T-helper 2 cell treated with Interferon-gamma antibody and Interleukin-4, amounts not matched to agents 5 μg/mL and 100 μg/mL, for 36 hours (primary cell): ENCODE results near the gene DNM3.

ENCODE experiments used
- DNase-seq: peaks from one replicate; pipeline ENCODE4 v3.0.0; 2021; ENCODE audit warnings: low spot score
- H3K27ac Mint-ChIP-seq: one replicate; pipeline ENCODE4 v1.8.0; 2021; ENCODE audit warnings: mild to moderate bottlenecking, mixed read lengths
- H3K27me3 Mint-ChIP-seq: one replicate; pipeline ENCODE4 v1.8.0; 2021; ENCODE audit warnings: low read depth, mixed read lengths
- H3K36me3 Mint-ChIP-seq: one replicate; pipeline ENCODE4 v1.8.0; 2021; ENCODE audit warnings: low read depth, mixed read lengths
- H3K4me1 Mint-ChIP-seq: one replicate; pipeline ENCODE4 v1.8.0; 2021; ENCODE audit warnings: low read depth, mixed read lengths
- H3K4me3 Mint-ChIP-seq: one replicate; pipeline ENCODE4 v1.8.0; 2022; ENCODE audit warnings: mild to moderate bottlenecking, moderate library complexity, mixed read lengths
- H3K9me3 Mint-ChIP-seq: one replicate; pipeline ENCODE4 v1.8.0; 2021; ENCODE audit warnings: mixed read lengths

The DNM3 gene

DNA sequence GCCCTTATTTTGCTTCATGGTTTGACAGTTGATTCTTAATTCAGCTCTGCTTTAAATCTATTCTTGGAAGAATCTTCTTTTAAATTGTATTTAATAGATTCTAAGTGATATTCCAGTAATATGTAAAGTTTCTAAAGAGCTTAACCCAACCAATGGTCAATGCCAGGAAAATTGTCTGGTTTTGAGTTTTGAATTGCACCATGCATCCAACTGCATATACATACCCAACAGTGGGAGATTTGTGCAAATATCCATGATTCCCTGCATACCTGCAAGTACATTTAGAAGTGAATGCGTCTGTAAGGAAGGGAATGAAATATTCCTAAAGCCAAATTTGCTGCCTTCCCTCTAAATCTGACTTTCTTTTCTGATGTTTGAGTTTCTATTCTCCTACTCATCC is 543.4 kb downstream of the DNM3 start:
- no peaks in the 10 kb centered on the region for H3K9me3 Mint-ChIP-seq

DNA sequence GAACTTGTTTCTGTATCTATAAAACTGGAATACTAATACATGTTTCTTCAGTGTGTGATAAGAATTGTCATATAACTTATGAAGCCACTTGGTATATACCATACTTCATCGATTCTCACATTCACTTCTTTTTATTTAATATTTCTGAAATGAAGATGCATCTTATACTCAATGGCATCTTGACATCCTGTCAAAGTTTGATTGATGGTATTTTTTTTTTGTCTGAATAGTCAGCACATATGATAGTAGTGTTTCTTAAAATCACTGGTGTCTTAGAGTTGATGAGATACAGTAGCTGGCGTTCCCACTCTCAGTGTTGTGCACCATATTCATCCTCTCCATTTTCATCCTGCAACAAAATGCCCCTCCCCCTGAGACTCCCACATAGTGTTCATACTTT is 544.7 kb downstream of the DNM3 start:
- no peak for DNase-seq
- Mint-ChIP-seq H3K9me3 (no peaks in the 10 kb centered on the region), H3K27ac (no peak overlapping the region), H3K27me3 (peaks cover 4% of the 10 kb centered on the region), H3K36me3 (no peaks in the 10 kb centered on the region), H3K4me3 (no peak overlapping the region), H3K4me1 (peaks cover 11% of the 10 kb centered on the region)

More for the DNA sequence above, 543.4 kb downstream of the DNM3 start:
- Mint-ChIP-seq H3K4me3 (no peak overlapping the region), H3K4me1 (peaks cover 18% of the 10 kb centered on the region), H3K27ac (no peak overlapping the region), H3K36me3 (no peaks in the 10 kb centered on the region), H3K27me3 (no peaks in the 10 kb centered on the region)
- no peak for DNase-seq

- no peak for DNase-seq
- H3K4me1 Mint-ChIP-seq: peaks cover 10% of the 10 kb centered on the region
- no peak overlapping the region for H3K27ac Mint-ChIP-seq
- no peaks in the 10 kb centered on the region for H3K36me3 Mint-ChIP-seq
- H3K27me3 Mint-ChIP-seq: peaks cover 9% of the 10 kb centered on the region
- H3K4me3 Mint-ChIP-seq: no peak overlapping the region
- H3K9me3 Mint-ChIP-seq: no peaks in the 10 kb centered on the region
Measured at GRCh38 chr1:172388490-172388889, 547.2 kb downstream of the DNM3 start.

DNA sequence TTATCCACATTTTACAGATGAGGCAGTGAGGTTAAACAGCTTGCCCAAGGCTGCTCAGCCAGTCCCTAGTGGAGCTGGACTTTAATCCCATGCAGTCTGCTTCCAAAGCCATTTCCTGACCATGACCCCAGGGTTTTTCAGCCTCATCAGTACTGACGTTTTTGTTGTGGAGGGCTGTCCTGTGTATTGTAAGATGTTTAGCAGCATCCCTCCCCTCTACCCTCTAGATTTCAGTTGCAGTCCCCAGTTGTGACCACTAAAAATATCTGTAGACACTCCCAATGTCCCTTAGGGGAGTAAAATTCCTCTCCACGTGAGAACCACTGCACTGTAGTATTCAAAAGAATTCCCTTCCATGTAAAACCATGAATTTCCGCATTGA is 549.0 kb downstream of the DNM3 start:
- Mint-ChIP-seq H3K9me3 (no peaks in the 10 kb centered on the region), H3K36me3 (peaks cover 7% of the 10 kb centered on the region), H3K27ac (no peak overlapping the region), H3K4me3 (no peak overlapping the region), H3K27me3 (peaks cover 9% of the 10 kb centered on the region), H3K4me1 (peaks cover 25% of the 10 kb centered on the region)
- no peak for DNase-seq

DNA sequence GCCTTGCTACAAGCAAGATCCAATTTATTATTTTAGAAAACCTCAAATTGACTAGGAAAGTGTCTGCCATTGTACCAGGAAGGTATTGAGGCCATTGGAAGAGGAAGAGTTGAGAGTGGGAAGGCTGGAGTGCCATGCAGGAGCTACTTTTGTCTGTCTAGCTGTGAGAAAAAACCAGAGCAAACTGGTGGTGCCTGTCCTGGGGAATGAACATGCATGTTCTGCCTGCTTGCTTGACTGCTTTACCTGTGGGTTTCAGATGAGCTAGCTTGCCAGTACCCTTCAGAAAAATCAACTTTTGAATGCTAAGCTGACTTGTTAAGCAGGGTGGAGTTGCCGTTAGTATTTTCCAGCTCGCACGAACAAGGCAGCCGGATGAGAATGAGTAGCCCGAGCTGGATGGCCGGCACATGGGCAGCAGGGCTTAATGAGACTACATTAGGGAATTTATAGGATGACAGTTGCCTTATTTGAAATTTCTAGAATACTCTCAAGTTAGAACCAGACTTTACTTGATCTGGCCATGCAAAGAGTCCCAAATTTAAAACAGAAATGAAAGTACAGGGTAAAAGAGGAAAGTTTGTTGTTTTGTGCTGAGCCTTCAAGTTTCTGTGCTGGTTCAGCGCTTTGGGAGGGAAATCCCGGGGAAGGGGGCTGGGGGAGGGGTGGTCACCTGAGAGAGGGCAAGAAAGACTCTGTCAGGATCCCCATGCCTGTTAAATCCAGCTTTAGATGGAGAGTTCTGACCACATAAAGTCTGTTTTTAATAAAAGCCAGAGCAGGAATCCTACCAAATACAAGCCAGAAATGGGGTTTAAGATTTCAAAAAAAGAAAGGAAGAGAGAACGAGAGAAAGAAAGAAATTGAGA is 549.6 kb downstream of the DNM3 start:
- DNase-seq: no peak

GRCh38 chr1:172391976-172392375 is 550.7 kb downstream of the DNM3 start:
- Mint-ChIP-seq H3K27me3 (peaks cover 9% of the 10 kb centered on the region), H3K27ac (no peak overlapping the region)

More for the DNA sequence above, 549.6 kb downstream of the DNM3 start:
- no peaks in the 10 kb centered on the region for H3K9me3 Mint-ChIP-seq
- H3K27ac Mint-ChIP-seq: no peak overlapping the region
- H3K27me3 Mint-ChIP-seq: peaks cover 9% of the 10 kb centered on the region
- H3K4me3 Mint-ChIP-seq: no peak overlapping the region
- H3K36me3 Mint-ChIP-seq: peaks cover 7% of the 10 kb centered on the region
- H3K4me1 Mint-ChIP-seq: peaks cover 25% of the 10 kb centered on the region

GRCh38 chr1:172393354-172393753 is 552.1 kb downstream of the DNM3 start:
- Mint-ChIP-seq H3K4me3 (peak overlapping the region; percentile 24), H3K4me1 (peaks cover 34% of the 10 kb centered on the region), H3K9me3 (no peaks in the 10 kb centered on the region), H3K36me3 (peaks cover 8% of the 10 kb centered on the region), H3K27ac (peak overlapping the region; percentile 55), H3K27me3 (peaks cover 9% of the 10 kb centered on the region)
- DNase-seq: no peak

More at GRCh38 chr1:172391976-172392375, 550.7 kb downstream of the DNM3 start:
- H3K36me3 Mint-ChIP-seq: peaks cover 7% of the 10 kb centered on the region
- no peak for DNase-seq
- H3K4me3 Mint-ChIP-seq: no peak overlapping the region
- H3K9me3 Mint-ChIP-seq: no peaks in the 10 kb centered on the region
- peaks cover 29% of the 10 kb centered on the region for H3K4me1 Mint-ChIP-seq

- Mint-ChIP-seq H3K27me3 (peaks cover 9% of the 10 kb centered on the region), H3K9me3 (no peaks in the 10 kb centered on the region), H3K4me3 (peak overlapping the region; percentile 68), H3K27ac (peak overlapping the region; percentile 90), H3K36me3 (peaks cover 8% of the 10 kb centered on the region), H3K4me1 (peaks cover 43% of the 10 kb centered on the region)
- DNase-seq: peak; percentile 73
Measured at GRCh38 chr1:172394141-172394751, 552.9 kb downstream of the DNM3 start.

- Mint-ChIP-seq H3K4me3 (peak overlapping the region; percentile 68), H3K27me3 (peaks cover 9% of the 10 kb centered on the region), H3K9me3 (no peaks in the 10 kb centered on the region), H3K36me3 (peaks cover 8% of the 10 kb centered on the region), H3K27ac (peak overlapping the region; percentile 90), H3K4me1 (peaks cover 46% of the 10 kb centered on the region)
- no peak for DNase-seq
Measured at GRCh38 chr1:172394811-172395210, 553.5 kb downstream of the DNM3 start.

DNA sequence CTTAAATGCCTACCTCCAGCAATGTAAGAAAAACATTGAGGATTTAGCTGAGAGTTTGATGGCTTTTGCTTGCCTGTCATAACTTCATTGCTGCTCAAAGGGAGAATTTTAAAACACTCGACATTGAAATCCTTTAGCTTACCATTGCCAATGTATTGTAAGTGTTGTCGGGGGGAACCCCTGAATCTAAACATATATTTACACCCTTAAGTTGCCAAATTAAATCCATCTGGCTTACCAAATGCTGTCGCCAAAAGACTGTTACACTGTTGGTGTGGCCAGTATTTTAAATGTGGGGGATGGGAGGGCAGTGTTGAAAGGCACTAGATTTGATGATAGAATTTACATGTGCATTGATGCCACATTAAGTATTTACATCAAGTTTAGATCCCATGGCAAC is 554.3 kb downstream of the DNM3 start:
- H3K27ac Mint-ChIP-seq: no peak overlapping the region
- H3K9me3 Mint-ChIP-seq: no peaks in the 10 kb centered on the region
- peaks cover 5% of the 10 kb centered on the region for H3K27me3 Mint-ChIP-seq
- H3K4me3 Mint-ChIP-seq: no peak overlapping the region
- H3K36me3 Mint-ChIP-seq: peaks cover 8% of the 10 kb centered on the region
- peaks cover 53% of the 10 kb centered on the region for H3K4me1 Mint-ChIP-seq
- DNase-seq: no peak

GRCh38 chr1:172397221-172397620 is 555.9 kb downstream of the DNM3 start:
- H3K27ac Mint-ChIP-seq: no peak overlapping the region
- no peak for DNase-seq
- peaks cover 51% of the 10 kb centered on the region for H3K4me1 Mint-ChIP-seq
- no peaks in the 10 kb centered on the region for H3K9me3 Mint-ChIP-seq
- H3K27me3 Mint-ChIP-seq: peaks cover 5% of the 10 kb centered on the region
- peaks cover 8% of the 10 kb centered on the region for H3K36me3 Mint-ChIP-seq
- no peak overlapping the region for H3K4me3 Mint-ChIP-seq

- DNase-seq: no peak
- no peak overlapping the region for H3K27ac Mint-ChIP-seq
- H3K36me3 Mint-ChIP-seq: peaks cover 8% of the 10 kb centered on the region
- peaks cover 3% of the 10 kb centered on the region for H3K27me3 Mint-ChIP-seq
- no peak overlapping the region for H3K4me3 Mint-ChIP-seq
- H3K4me1 Mint-ChIP-seq: peaks cover 51% of the 10 kb centered on the region
- H3K9me3 Mint-ChIP-seq: no peaks in the 10 kb centered on the region
Measured at GRCh38 chr1:172397633-172398032, 556.3 kb downstream of the DNM3 start.

- H3K9me3 Mint-ChIP-seq: no peaks in the 10 kb centered on the region
- no peak overlapping the region for H3K4me3 Mint-ChIP-seq
- peaks cover 50% of the 10 kb centered on the region for H3K4me1 Mint-ChIP-seq
Measured at GRCh38 chr1:172398193-172398592, 556.9 kb downstream of the DNM3 start.

DNA sequence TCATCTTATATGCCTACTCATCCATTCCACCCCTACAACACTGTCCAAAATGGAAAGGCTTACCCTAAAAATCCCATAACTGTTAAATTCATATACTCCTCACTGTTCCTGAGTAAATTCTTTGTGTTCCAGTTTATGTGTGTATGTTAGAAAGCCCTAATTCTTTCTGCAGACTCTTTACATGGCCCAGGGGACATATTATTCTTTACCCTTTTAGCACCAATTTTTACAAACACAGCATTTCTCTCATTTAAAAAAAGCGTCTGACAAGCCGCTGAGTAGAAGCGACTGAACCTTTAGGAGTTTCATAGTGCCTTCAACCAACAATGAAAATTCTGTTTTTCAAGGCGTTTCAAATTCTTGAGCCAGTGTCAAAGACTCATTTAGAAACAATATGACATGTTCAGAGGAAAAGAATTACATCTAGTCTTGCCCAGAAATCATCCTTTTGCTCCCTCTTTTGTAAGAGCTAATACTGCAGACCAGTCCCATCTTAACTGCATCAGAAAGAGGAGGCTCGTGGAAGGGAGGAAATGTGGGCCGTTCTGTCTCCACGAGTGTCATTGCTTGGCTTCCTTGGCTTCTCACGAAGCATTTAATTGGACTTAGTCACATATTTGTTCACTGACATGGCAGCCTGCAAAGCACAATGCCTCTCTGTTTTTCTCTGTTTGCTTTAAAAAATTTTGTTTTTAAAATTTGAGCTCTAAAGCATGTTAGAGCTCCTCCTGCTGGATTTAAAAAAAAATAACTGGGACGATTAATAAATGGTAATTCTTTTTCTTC is 557.9 kb downstream of the DNM3 start:
- Mint-ChIP-seq H3K4me1 (peaks cover 41% of the 10 kb centered on the region), H3K9me3 (no peaks in the 10 kb centered on the region), H3K27me3 (no peaks in the 10 kb centered on the region), H3K4me3 (peak overlapping the region; percentile 33), H3K36me3 (peaks cover 5% of the 10 kb centered on the region), H3K27ac (peak overlapping the region; percentile 28)
- DNase-seq: no peak

More at GRCh38 chr1:172398193-172398592, 556.9 kb downstream of the DNM3 start:
- no peak for DNase-seq
- H3K27ac Mint-ChIP-seq: no peak overlapping the region
- H3K36me3 Mint-ChIP-seq: peaks cover 8% of the 10 kb centered on the region
- no peaks in the 10 kb centered on the region for H3K27me3 Mint-ChIP-seq
